ENCODE results near the gene DPYD. TPM values are rescaled to one million over a fixed set of nuclear protein-coding genes. Genes with fewer than 3 reads are reported as not detected.
A peak's percentile ranks its signal among the peaks of the same experiment; 100 is the strongest.

DPYD gene
- total RNA-seq, 1 donor, result 81.9 TPM

GRCh38 chr1:97066860-97067259 is 854.0 kb downstream of the DPYD start:
- TF ChIP-seq CTCF (IDR thresholded peaks at IDR 0.05; ENCODE audit: insufficient read depth, low read length), result no peak

GRCh38 chr1:97063532-97063931 is 857.3 kb downstream of the DPYD start:
- no peak overlapping the region for H3K4me3 ChIP-seq (ENCODE audit: low read depth, low read length)
- DNase-seq (ENCODE audit: low read depth), result no peak
- TF ChIP-seq CTCF (IDR thresholded peaks at IDR 0.05; ENCODE audit: insufficient read depth, low read length), result no peak

More at GRCh38 chr1:97066860-97067259, 854.0 kb downstream of the DPYD start:
- H3K4me3 ChIP-seq (ENCODE audit: low read depth, low read length), result no peak overlapping the region
- no peak for DNase-seq (ENCODE audit: low read depth)

GRCh38 chr1:97061604-97062003 is 859.2 kb downstream of the DPYD start:
- TF ChIP-seq CTCF (IDR thresholded peaks at IDR 0.05; ENCODE audit: insufficient read depth, low read length), result no peak
- no peak for DNase-seq (ENCODE audit: low read depth)
- H3K4me3 ChIP-seq (ENCODE audit: low read depth, low read length), result no peak overlapping the region

- H3K4me3 ChIP-seq (ENCODE audit: low read depth, low read length), result no peak overlapping the region
- no peak for TF ChIP-seq CTCF (IDR thresholded peaks at IDR 0.05; ENCODE audit: insufficient read depth, low read length)
These were observed 864.4 kb downstream of the DPYD start for GRCh38 chr1:97056386-97056785.

GRCh38 chr1:97053268-97053667 is 867.6 kb downstream of the DPYD start:
- DNase-seq (ENCODE audit: low read depth), result no peak
- TF ChIP-seq CTCF (IDR thresholded peaks at IDR 0.05; ENCODE audit: insufficient read depth, low read length), result no peak
- no peak overlapping the region for H3K4me3 ChIP-seq (ENCODE audit: low read depth, low read length)

More at GRCh38 chr1:97056386-97056785, 864.4 kb downstream of the DPYD start:
- DNase-seq (ENCODE audit: low read depth), result no peak

- H3K4me3 ChIP-seq (ENCODE audit: low read depth, low read length), result no peak overlapping the region
- DNase-seq (ENCODE audit: low read depth), result no peak
- no peak for TF ChIP-seq CTCF (IDR thresholded peaks at IDR 0.05; ENCODE audit: insufficient read depth, low read length)
These were observed 869.0 kb downstream of the DPYD start for GRCh38 chr1:97051823-97052222.

- no peak overlapping the region for H3K4me3 ChIP-seq (ENCODE audit: low read depth, low read length)
- peak; percentile 40 for TF ChIP-seq CTCF (IDR thresholded peaks at IDR 0.05; ENCODE audit: insufficient read depth, low read length)
- peak; percentile 52 for DNase-seq (ENCODE audit: low read depth)
These were observed 870.3 kb downstream of the DPYD start for GRCh38 chr1:97050506-97050905.
